GM19395 (cell line): ENCODE measurements around the gene KNSTRN.

Experiments used
- ATAC-seq: cut with Tn5 transposase; IDR thresholded peaks from one replicate; pipeline ENCODE4 v1.9.1; 2021; ENCODE audit warnings: mild to moderate bottlenecking, moderate library complexity; ENCODE audit not compliant: unreplicated experiment

Gene KNSTRN

GRCh38 chr15:40425681-40426080 is 43.2 kb downstream of the KNSTRN start:
- ATAC-seq = no peak

GRCh38 chr15:40427188-40427587 is 44.7 kb downstream of the KNSTRN start:
- ATAC-seq = no peak

- no peak for ATAC-seq
Measured at GRCh38 chr15:40428185-40428584, 45.7 kb downstream of the KNSTRN start.

GRCh38 chr15:40429068-40429710 is 46.7 kb downstream of the KNSTRN start:
- ATAC-seq = no peak

- no peak for ATAC-seq
Measured at GRCh38 chr15:40430271-40430805, 47.8 kb downstream of the KNSTRN start.

- no peak for ATAC-seq
Measured at GRCh38 chr15:40435023-40435709, 52.6 kb downstream of the KNSTRN start.

- ATAC-seq = no peak
Measured at GRCh38 chr15:40435710-40436089, 53.2 kb downstream of the KNSTRN start.

GRCh38 chr15:40436116-40436891 is 53.8 kb downstream of the KNSTRN start:
- no peak for ATAC-seq

- ATAC-seq = no peak
Measured at GRCh38 chr15:40436892-40437751, 54.6 kb downstream of the KNSTRN start.

GRCh38 chr15:40437752-40438687 is 55.5 kb downstream of the KNSTRN start:
- ATAC-seq = no peak

- ATAC-seq = no peak
Measured at GRCh38 chr15:40438712-40439111, 56.2 kb downstream of the KNSTRN start.

GRCh38 chr15:40439461-40439959 is 57.0 kb downstream of the KNSTRN start:
- no peak for ATAC-seq

GRCh38 chr15:40439960-40440742 is 57.6 kb downstream of the KNSTRN start:
- ATAC-seq = no peak

- ATAC-seq = peak; percentile 84
Measured at GRCh38 chr15:40440743-40441564, 58.4 kb downstream of the KNSTRN start, which contains the start of gene BAHD1. Gene BAHD1 (plus strand): TSS chr15:40440953. CDS start chr15:40458465, 17,512 bp downstream.

GRCh38 chr15:40441565-40442531 is 59.3 kb downstream of the KNSTRN start:
- ATAC-seq = peak; percentile 4

GRCh38 chr15:40443255-40443654 is 60.7 kb downstream of the KNSTRN start:
- no peak for ATAC-seq
